Esophagus muscularis mucosa (tissue), 4 donors: ENCODE measurements around the gene ZNF407.

ENCODE experiments used
- CTCF ChIP-seq, 3 experiments: fragments of 200-600 bp in 2 of 3; fragments of 450-650 bp in 1 of 3; sonication (generic) in 2 of 3; IDR thresholded peaks; one replicate each; pipeline ENCODE4 v1.5.1; 2017 to 2019; ENCODE audit warnings: antibody characterized with exemption in 3 of 3, mild to moderate bottlenecking in 2 of 3, moderate library complexity in 1 of 3
- EP300 ChIP-seq: sonication (generic); formaldehyde crosslinking; IDR thresholded peaks from one replicate; pipeline ENCODE4 v1.6.1; 2017; ENCODE audit warnings: antibody characterized with exemption
- POLR2A ChIP-seq: fragments of 450-650 bp; IDR thresholded peaks from one replicate; pipeline ENCODE4 v1.6.1; 2017; ENCODE audit warnings: antibody characterized with exemption, moderate library complexity, mild to moderate bottlenecking, low read depth

DNA sequence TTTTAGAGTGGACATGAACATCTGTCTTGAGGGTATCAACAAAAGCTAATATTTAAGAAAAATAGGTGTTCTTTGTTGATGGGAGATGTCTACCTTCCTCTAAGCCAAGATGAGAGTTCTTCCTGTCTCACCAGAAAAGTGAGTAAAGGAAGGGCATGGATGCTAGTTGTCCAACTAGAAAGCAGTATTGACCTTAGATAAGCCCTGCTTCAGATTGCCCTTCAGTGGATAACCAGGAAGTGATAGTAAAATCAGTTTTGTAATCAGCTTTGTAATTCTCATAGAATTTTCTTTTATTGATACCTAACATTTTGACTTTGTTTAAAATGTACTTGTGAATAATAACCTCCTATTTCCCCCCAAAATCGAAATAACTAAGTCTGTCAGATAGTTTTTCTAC is 134.7 kb downstream of the ZNF407 start:
- TF ChIP-seq CTCF (IDR thresholded peaks at IDR 0.05): no peak
- no peak for TF ChIP-seq EP300
- TF ChIP-seq POLR2A: no peak
